Panc1 (cell line): ENCODE data around the gene KRTAP1-4.

Experiments
- CTCF ChIP-seq: fragments of 450-650 bp; IDR thresholded peaks from 2 replicates; pipeline ENCODE4 v1.5.1; 2017; ENCODE audit warnings: mild to moderate bottlenecking
- POLR2AphosphoS5 ChIP-seq: IDR thresholded peaks from 2 replicates; pipeline ENCODE4 v1.6.1; 2012; ENCODE audit warnings: mild to moderate bottlenecking, low read depth, low read length, moderate library complexity
- TCF7L2 ChIP-seq: IDR thresholded peaks from 2 replicates; pipeline ENCODE4 v1.6.1; 2011; ENCODE audit warnings: mild to moderate bottlenecking, low read depth, low read length, inconsistent platforms
- TF ChIP-seq, protein P1 (sequence below), 2 experiments: IDR thresholded peaks; 2 replicates each; pipeline ENCODE4 v1.6.1; 2011 to 2012; ENCODE audit warnings: low read depth in 2 of 2, control low read depth in 1 of 2, low read length in 1 of 2, mild to moderate bottlenecking in 1 of 2, moderate library complexity in 1 of 2; ENCODE audit not compliant: insufficient read depth in 1 of 2

DNA sequence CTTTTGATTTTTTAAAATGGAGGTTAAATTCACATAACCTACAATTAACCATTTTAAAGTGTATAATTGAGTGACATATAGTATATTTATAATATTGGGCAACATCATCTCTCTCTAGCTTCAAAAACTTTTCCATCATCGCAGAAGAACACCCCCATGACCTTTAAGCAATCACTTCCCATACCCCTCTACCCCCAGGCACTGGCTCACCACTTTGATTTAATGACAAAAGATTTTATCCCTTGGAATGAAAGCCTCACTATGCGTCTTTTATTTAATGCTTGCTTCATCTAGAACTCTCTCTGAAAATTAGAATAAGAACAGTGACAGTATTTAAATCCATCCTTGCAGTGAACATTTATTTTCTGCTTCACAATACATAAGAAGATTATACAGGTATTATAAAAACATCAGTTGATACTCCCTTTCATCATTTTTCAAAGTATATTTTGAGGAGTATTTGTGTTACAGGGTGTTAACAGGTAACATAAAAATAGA is 7.9 kb upstream of the KRTAP1-4 start:
- TF ChIP-seq, protein P1, sequence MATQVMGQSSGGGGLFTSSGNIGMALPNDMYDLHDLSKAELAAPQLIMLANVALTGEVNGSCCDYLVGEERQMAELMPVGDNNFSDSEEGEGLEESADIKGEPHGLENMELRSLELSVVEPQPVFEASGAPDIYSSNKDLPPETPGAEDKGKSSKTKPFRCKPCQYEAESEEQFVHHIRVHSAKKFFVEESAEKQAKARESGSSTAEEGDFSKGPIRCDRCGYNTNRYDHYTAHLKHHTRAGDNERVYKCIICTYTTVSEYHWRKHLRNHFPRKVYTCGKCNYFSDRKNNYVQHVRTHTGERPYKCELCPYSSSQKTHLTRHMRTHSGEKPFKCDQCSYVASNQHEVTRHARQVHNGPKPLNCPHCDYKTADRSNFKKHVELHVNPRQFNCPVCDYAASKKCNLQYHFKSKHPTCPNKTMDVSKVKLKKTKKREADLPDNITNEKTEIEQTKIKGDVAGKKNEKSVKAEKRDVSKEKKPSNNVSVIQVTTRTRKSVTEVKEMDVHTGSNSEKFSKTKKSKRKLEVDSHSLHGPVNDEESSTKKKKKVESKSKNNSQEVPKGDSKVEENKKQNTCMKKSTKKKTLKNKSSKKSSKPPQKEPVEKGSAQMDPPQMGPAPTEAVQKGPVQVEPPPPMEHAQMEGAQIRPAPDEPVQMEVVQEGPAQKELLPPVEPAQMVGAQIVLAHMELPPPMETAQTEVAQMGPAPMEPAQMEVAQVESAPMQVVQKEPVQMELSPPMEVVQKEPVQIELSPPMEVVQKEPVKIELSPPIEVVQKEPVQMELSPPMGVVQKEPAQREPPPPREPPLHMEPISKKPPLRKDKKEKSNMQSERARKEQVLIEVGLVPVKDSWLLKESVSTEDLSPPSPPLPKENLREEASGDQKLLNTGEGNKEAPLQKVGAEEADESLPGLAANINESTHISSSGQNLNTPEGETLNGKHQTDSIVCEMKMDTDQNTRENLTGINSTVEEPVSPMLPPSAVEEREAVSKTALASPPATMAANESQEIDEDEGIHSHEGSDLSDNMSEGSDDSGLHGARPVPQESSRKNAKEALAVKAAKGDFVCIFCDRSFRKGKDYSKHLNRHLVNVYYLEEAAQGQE (IDR thresholded peaks at IDR 0.05; ENCODE audit: insufficient read depth in 1 of 2, low read depth in 2 of 2, low read length in 1 of 2): no peak
- TF ChIP-seq CTCF: no peak
- TF ChIP-seq POLR2AphosphoS5: no peak
- TF ChIP-seq TCF7L2: no peak
